H54 (cell line): ENCODE results near the gene MEOX2.
A peak's percentile ranks its signal among the peaks of the same experiment; 100 is the strongest.

Experiments used
- DNase-seq: peaks from one replicate; pipeline ENCODE4 v3.0.0; 2011; ENCODE audit warnings: low spot score, mixed read lengths; ENCODE audit not compliant: insufficient read length
- FAIRE-seq: peaks from 3 replicates; lab custom pipeline; 2011; peaks lifted over from hg19 to GRCh38; lab: Jason Lieb, UNC
- POLR2A ChIP-seq: IDR thresholded peaks from 2 replicates; pipeline ENCODE4 v1.6.1; 2011; ENCODE audit warnings: low read depth, mild to moderate bottlenecking, low read length

The MEOX2 gene

GRCh38 chr7:15662451-15662850 is 24.0 kb downstream of the MEOX2 start:
- DNase-seq (no peak), FAIRE-seq (no peak)
- TF ChIP-seq POLR2A: no peak

GRCh38 chr7:15658247-15658646 is 28.2 kb downstream of the MEOX2 start:
- FAIRE-seq (no peak), DNase-seq (no peak)
- no peak for TF ChIP-seq POLR2A

- DNase-seq (no peak), FAIRE-seq (peak; percentile 30)
- no peak for TF ChIP-seq POLR2A
Measured at GRCh38 chr7:15652776-15653290, 33.6 kb downstream of the MEOX2 start.

DNA sequence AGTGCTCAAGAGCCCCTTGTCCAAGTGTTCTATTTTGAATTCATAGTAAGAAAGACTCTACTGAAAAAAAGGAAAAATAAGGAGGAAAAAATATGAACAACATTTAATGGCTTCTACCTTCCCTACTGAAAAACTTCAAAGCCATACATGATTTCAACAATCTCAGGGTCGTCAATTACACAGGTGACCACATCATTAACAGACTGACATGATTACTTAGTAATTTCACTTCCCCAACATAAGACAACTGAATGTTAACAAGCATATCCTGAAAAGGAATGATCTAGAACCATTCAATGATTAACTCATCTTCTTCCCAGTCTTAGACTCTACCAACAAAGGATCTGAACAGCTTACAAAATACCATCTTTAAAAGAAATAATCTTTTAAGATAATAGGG is 34.8 kb downstream of the MEOX2 start:
- no peak for TF ChIP-seq POLR2A
- DNase-seq: no peak
- FAIRE-seq: peak; percentile 38

DNA sequence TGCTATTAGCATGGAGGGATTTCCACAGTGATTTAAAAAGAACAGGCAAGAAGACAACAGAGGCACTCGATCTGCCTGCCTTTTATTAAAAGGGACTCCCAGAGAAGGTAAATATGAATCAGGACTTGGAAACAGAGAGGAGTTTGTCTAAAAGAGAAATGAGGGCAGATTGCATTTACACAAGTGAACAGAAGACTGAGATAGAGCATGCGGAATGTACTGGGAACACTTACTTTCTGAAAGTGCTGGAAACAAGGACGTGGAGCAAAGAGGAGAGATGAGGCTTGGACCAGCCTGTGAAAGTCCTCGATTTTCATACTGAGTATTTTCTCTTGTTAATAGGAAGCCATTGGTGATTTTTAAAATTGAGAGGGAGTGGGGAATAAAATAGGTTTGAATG is 35.7 kb downstream of the MEOX2 start:
- TF ChIP-seq POLR2A: no peak
- DNase-seq (no peak), FAIRE-seq (peak; percentile 15)

DNA sequence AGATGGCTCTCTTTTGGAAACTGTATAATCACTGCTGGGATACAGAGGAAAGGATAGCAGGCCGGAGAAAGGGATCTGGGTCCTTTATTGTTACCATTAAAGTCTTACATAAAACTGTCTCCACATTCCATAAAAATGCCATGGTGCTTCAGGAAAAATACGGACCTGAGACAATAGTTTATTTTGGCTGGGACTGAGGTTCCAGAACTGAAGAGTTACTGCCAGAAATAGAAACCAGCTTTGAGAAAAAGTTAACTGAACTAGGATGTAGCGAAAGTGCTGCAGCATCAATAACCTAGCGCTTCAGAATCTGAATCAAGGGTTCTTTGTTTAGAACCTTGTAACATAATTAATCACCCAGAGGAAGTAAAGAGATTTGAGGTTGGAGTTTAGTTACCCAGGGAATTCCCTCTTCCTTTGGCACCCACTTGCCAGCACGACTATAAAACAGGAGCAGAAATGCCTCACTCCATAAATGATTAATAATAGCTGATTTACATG is 38.0 kb downstream of the MEOX2 start:
- DNase-seq (no peak), FAIRE-seq (no peak)
- TF ChIP-seq POLR2A: no peak

DNA sequence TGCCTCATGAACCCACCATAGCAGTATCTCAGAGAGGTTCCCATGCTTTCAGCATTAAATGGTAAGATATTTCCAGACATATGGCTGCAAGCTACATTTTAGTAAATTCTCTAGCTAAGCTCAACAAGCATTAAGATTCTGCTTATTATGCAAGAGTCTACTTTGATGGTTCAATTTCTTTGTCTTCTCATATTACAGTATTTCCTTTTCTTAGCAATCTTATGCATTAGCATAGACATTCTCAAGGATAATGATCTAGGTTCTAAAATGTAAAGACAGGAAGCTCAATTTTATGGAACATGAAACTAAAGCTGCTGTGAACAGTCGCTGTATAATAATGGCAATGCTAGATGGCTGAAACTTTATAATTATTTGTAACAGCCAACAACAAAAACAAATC is 39.2 kb downstream of the MEOX2 start:
- no peak for TF ChIP-seq POLR2A
- no peak for DNase-seq
- no peak for FAIRE-seq

- DNase-seq (no peak), FAIRE-seq (peak; percentile 84)
- no peak for TF ChIP-seq POLR2A
Measured at GRCh38 chr7:15643000-15643705, 43.3 kb downstream of the MEOX2 start.

DNA sequence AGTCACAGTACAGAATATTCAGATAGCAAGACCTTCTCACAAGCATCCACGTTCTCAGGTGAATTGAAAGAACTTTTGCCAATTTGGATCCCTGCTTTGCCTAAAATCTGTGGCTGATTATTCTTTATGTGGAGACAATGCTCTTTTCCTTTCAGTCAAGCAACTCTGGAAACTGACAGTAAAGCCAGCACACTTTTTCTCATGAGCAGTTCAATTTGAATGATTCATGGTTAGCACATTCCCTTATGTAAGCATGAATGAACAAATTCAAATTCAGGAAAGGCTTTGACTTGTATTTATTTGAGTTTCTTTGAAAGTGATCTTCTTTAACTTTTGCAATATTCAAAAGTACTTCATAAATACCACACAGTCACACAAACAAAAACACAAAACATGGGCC is 57.6 kb downstream of the MEOX2 start:
- peak; percentile 79 for FAIRE-seq
- DNase-seq: no peak
- TF ChIP-seq POLR2A: no peak

DNA sequence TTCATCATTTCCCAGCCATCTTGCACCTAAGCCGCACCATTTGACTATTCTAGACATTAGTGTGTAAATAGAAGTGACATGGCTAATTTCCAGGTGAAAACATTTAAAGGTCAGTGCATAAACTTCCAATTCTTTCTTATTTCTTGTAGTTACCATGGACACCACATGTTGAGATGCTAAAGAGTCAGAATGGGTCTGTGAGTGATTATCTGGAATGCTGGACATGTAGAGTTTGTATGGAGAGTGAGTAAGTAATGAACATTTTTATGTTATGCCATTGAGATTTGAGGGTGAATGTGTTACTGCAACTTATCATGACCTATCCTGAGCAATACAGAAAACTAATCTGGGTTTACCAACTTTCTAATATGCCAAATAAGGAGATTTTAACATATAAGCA is 60.4 kb downstream of the MEOX2 start:
- TF ChIP-seq POLR2A: no peak
- DNase-seq (no peak), FAIRE-seq (no peak)

- no peak for DNase-seq
- no peak for FAIRE-seq
- no peak for TF ChIP-seq POLR2A
Measured at GRCh38 chr7:15625466-15625865, 61.0 kb downstream of the MEOX2 start.

DNA sequence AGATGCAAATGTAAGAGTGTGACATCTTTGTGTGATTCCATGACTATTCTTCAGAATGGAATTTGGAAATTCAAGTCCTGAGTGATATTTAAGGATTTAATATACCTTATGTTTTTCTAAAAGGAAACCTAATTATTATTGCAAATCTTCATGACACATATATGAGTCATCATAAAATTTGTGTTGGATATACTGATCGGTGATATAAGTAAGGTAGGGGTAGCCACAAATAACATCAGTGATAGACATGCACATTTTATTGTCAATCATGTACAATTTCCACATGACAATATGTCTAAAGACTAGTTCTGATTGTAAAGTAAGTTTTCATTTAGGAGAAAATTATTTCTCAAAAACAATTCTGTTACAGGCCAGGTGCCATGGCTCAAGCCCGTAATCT is 65.0 kb downstream of the MEOX2 start:
- FAIRE-seq (peak; percentile 75), DNase-seq (no peak)

GRCh38 chr7:15620491-15621185 is 65.8 kb downstream of the MEOX2 start:
- peak; percentile 89 for FAIRE-seq

More for the DNA sequence above, 65.0 kb downstream of the MEOX2 start:
- no peak for TF ChIP-seq POLR2A

GRCh38 chr7:15618275-15618674 is 68.2 kb downstream of the MEOX2 start:
- TF ChIP-seq POLR2A: no peak
- DNase-seq (no peak), FAIRE-seq (no peak)

More at GRCh38 chr7:15620491-15621185, 65.8 kb downstream of the MEOX2 start:
- TF ChIP-seq POLR2A: no peak
- no peak for DNase-seq
